GM21515 (cell line): ENCODE measurements around the gene SLC35F2.
"Not testable (repeated sequence)": the region's sequence is repeated elsewhere in the genome, so short reads cannot be mapped to it uniquely, and the experiment has no call there.

Source experiments
- ATAC-seq: cut with Tn5 transposase; IDR thresholded peaks from one replicate; pipeline ENCODE4 v1.9.1; 2021; ENCODE audit not compliant: unreplicated experiment

The SLC35F2 gene

DNA sequence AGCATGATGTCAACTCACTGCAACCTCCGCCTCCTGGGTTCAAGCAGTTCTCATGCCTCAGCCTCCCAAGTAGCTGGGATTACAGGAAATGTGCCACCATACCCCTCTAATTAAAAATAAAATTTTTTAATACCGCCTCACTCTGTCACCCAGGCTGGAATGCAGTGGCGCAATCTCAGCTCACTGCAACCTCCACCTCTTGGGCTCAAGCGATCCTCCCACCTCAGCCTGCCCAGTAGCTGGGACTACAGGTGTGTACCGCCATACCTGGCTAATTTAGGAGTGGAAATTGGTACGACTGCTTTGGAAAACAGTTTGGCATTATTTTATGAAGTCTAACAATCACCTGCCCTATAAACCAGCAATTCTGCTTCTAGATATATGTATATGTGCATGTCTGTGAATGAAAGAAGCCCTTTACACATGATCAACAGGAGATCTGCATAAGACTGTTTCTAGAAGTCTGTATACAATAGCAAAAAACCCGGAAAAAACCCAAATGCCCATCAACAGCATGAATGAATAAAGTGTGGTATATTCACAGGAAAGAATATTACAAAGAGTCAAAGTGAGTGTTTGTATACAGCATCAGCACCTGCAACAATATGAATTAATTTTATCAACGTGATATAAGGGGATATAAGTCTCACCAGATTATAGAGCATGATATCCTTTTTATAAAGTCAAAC, 16.0 kb downstream of the SLC35F2 start:
- no peak for ATAC-seq

- peak; percentile 24 for ATAC-seq
These were observed 18.5 kb downstream of the SLC35F2 start for GRCh38 chr11:107840129-107840484.

DNA sequence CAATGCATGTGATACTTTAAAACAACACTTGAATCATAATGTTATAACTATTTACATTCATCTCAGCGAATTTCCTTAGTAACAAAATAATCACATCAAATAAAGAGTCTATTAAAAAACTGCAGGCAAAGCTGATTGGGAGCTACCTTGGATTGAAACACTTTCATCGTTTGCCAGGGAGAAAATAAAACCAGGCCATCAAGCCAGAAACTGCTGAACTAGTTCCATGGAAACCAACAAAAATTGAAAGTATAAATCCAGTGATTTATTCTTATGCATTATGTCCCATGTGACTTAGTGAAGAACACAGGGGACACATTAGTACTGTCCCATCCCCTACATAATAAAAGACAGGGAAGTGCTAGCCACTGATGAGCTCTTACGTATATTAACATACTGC, 21.7 kb downstream of the SLC35F2 start:
- ATAC-seq = no peak

GRCh38 chr11:107834995-107835394, 23.6 kb downstream of the SLC35F2 start:
- ATAC-seq = no peak

- not testable (repeated sequence) for ATAC-seq
These were observed 24.7 kb downstream of the SLC35F2 start for GRCh38 chr11:107833926-107834325.

DNA sequence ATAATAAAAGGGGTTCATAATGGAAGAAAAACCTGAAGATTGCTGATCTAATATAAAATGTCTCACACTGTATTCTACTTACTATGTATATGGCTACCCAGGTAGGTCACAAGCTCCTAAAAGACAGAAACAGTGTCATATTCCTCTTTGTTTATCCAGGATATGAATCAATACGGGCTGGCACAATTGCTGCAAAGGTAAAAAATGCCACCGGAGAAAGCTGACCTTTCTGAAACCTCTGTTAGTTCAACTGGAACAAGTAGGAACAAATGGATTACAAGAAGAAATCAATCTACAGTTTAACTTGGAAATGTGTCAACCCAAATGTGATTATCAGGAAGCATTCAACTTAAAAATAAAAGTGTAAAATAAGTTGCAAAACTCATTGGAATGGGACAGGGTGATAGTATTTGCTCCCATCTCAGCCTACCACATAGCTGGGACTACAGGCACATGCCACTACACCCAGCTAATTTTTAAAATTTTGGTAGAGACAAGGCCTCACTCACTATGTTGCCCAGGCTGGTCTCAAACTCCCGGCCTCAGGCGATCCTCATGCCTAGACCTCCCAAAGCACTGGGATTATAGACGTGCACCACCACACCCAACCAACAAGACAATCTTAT, 27.6 kb downstream of the SLC35F2 start:
- no peak for ATAC-seq

GRCh38 chr11:107827041-107827440, 31.5 kb downstream of the SLC35F2 start:
- no peak for ATAC-seq

DNA sequence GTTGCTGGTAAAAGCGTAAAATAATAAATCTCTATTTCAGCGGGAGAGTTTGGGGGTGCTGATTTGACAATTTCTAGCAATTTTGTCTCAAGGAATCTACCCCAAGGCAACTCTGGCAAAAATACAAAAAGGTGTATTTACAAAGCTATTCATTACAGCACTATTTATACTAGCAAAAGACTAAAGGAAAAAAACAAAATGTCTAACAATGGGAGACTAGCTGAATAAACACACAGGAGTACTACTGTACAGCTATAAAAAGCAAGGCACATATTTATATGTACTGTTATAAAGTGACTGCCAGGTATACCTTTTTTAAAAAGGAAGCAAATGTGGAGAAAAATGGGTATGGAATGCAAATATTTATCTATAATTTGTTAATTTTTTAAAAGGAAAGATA, 32.7 kb downstream of the SLC35F2 start:
- no peak for ATAC-seq

- ATAC-seq = no peak
These were observed 33.8 kb downstream of the SLC35F2 start for GRCh38 chr11:107824668-107825369.

DNA sequence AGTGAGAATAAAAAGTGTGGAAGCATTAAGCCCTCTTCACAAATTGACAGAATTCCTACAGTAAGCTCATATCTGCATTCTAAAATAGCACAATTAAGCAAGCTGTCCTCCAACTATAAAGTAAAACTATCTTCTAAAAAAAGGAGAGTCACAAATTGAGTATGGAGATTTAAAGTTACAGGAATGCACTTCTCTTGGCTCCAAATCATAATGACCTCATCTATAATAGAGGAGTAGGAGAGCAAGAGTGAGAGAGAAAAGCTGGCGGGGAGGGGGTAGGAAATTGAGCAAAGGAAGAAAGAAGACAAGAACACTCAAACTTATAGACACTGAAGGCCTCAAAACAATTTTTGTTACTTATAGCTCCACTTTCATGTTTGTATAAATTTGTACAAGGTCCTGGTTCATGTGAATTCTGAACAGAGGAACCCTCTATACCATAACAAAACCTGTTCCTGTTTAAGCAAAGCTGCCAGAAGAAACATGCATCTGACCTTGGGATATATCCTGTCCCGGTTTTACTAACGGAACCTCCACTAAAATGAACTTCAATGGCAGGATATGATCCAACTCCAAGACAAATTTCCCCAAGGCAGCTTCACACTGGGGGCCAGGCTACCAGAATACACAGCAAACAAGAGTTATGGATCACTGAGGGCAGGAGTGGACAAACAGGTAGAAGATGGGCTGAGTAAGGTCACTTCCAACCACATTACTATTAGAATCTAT, 37.2 kb downstream of the SLC35F2 start:
- no peak for ATAC-seq

- no peak for ATAC-seq
These were observed 39.1 kb downstream of the SLC35F2 start for GRCh38 chr11:107819361-107820014.

DNA sequence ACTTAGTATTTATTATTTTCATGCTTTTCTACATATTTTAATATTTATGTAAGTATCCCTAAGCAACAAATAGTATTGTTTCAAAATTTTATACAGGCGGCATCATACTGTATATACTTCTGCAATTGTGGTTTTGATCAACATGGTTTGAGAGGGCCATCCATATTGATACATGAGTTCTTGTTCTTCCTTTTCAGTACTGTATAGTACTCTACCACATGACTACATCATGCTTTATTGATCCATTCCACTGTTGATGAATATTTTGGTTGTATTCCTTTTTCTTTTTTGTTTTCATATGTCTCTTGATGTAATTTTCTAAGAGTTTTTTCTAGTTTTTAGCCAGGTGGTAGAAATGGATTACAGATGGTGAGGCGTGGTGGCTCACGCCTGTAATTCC, 40.1 kb downstream of the SLC35F2 start:
- no peak for ATAC-seq

GRCh38 chr11:107816028-107816427, 42.6 kb downstream of the SLC35F2 start:
- ATAC-seq = no peak

DNA sequence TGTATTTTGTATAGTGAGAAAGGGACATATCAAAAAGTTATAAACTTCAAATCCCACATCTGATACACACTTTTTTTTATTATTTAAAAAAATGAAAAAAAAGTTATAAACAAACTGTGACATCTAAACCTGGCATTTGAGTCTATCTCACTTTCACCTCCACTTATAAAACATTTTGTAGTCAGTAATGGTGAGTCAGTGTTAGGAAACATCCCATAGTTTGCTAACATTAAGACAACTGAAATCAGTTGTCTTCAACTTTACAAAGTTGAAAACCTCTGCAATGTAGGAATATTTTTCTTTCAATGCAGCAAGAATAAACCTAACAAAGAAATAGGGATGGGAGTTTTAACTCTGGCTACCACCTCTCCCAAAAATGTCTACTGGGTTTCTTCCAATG, 47.7 kb downstream of the SLC35F2 start:
- no peak for ATAC-seq

- ATAC-seq = no peak
These were observed 50.1 kb downstream of the SLC35F2 start for GRCh38 chr11:107808521-107808920.

- no peak for ATAC-seq
These were observed 53.6 kb downstream of the SLC35F2 start for GRCh38 chr11:107804971-107805370.

- no peak for ATAC-seq
These were observed 54.4 kb downstream of the SLC35F2 start for GRCh38 chr11:107804211-107804610.

GRCh38 chr11:107801641-107802040, 56.9 kb downstream of the SLC35F2 start:
- no peak for ATAC-seq

- ATAC-seq = peak; percentile 83
These were observed 59.2 kb downstream of the SLC35F2 start for GRCh38 chr11:107799218-107799859.

GRCh38 chr11:107792049-107792443, 66.5 kb downstream of the SLC35F2 start:
- ATAC-seq = no peak
